Activated CD8-positive, alpha-beta memory T cell treated with anti-CD3 and anti-CD28 coated beads for 4 hours (primary cell): ENCODE data around the gene TBCK.
A peak's percentile ranks its signal among the peaks of the same experiment; 100 is the strongest.

Experiments
- DNase-seq, 2 donors: peaks; one replicate each; pipeline ENCODE4 v3.0.0-alpha.2; 2020; ENCODE audit warnings: low read depth in 2 of 2

The TBCK gene

DNA sequence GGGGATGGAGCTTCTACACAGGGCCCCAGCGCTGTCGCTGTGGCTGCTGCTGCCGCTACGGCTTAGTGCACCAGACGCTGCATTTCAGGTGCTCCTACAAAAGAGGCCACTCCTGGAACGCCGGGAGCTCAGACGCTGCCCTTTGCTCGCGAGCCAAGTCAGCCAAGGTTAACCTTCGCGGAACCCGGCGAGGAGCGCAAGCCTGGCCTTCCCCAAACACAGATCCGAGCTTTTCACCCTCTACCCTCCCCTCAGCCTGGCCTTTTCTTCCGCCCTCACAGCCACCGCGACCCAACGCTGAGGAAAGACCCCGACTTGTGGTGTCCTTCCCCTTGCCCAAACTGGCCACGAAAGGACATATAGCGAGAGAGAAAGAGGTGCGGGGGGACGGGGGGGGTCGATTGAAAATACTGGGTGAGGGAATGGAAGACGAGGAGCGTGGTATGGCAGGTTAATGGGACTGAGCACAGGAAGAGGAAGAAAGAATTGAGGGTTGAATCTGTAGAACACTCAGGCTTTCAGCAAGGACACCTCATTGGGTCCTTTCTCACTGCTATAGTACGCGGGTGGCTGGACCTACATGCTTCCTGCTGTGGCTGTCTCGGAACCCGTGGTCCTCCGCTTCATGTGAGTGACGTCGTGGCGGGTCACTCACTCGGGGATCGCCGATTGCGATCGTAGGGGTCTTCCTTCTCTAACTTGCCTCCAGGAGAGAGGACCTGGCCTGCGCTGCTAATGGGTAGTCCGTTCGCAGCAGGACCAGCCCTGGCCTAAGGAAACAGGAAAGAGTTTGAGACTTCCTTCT, at the start of gene TBCK, which contains the start of gene AIMP1:
Gene TBCK, minus strand, starts transcription at position 242 of the 805 bp plus-strand sequence. CDS start 7,249 bp downstream, outside the sequence.
Gene AIMP1, plus strand, starts transcription at position 583 of the 805 bp plus-strand sequence. CDS start 8,460 bp downstream, outside the sequence.
- peak; percentile 76 to 83 for DNase-seq

DNA sequence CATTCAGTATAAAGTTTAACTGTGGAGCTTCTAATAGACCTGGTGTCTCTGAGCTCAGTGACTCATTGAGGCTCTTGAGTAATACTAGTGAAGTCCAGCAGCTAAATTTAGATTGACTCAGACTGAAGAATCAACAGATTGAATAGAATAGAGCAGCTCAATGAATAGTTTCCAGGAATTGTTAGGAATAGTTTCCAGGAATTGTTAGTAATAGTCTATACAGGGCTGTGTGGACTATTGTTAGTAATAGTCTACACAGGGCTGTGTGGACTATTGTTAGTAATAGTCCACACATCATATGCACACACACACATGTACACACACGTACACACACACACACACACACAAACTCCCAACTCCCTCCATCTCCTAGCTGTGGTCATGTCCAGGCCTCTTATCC, 49.6 kb upstream of the TBCK start:
- no peak for DNase-seq

- no peak for DNase-seq
Observed at GRCh38 chr4:106364282-106364681, 48.3 kb upstream of the TBCK start.

- no peak for DNase-seq
Observed at GRCh38 chr4:106362086-106362825, 46.2 kb upstream of the TBCK start.

GRCh38 chr4:106358899-106359298, 42.9 kb upstream of the TBCK start:
- no peak for DNase-seq

DNA sequence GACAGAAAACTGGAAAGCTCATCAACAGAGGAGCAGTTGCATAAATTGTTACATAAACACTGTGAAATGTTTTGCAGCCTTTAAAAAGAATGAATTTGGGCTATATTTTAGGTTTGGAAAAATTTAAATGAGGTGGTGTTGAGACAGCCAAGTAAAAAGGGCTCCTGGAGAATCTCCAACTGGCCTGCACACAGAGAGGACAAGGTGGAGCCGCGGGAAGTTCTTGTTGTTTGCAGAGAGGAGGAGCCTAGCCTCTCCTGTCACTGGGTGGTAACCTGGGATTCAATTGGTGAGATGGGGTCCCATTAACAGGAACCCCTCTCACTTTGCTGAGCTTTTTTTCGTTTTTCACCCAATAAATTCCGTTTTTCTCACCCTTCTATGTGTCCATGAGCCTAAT, 39.2 kb upstream of the TBCK start:
- DNase-seq: no peak

DNA sequence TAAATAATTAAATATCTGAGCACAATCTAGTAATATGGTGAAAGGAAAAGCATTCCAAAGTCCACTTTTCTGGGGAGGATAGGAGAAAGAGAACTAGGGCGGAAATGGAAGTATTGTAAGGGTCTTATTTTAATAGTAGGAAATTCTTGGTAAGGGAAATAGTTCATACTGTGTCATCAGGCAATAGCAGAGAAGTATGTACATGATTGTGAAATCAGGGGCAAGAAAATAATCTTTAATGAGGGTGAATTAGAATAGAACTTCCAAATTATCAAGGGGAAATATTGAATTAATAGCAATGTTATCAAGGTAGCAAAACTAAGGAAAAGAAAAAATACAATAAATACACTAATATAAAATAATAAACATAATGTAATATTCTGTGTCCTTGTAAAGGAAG, 37.8 kb upstream of the TBCK start:
- DNase-seq: no peak

- no peak for DNase-seq
Observed at GRCh38 chr4:106351016-106351415, 35.0 kb upstream of the TBCK start.

GRCh38 chr4:106347167-106347566, 31.2 kb upstream of the TBCK start:
- no peak for DNase-seq

GRCh38 chr4:106344647-106344970, 28.6 kb upstream of the TBCK start:
- DNase-seq: no peak

DNA sequence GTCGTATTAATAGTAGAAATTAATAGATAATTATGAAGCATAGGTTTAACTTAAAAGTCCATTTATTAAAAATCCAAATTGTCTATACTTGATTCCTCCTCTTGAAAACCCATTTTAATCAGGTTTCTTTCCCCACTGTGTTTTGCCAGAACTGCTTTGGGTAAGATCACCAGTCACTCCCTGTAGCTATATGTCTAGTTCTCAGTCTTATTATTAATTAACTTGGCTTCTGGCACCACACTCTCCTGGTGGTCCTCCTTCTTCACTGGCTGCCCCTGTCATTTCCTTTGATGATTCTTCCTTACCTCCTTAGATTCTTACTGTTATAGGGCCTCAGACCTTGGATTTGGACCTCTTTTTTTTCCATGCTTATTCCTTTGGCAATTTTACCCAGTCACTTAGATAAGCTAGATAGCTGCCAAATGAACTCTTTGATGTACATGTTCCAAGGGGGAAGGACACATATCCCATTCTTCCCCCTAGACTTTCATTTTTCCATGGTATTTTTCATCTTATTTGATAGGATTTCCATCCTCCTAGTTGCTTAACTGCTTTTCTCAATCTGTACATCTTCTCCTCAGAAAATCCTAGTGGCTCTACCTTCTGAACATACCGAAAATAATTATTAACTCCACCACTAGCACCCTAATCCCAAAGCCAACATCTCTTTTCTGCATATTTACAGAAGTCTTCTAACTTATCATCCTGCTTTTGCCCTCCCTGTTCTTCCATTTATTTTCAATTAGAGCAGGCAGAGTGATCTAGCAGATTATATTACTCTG, 28.0 kb upstream of the TBCK start:
- no peak for DNase-seq

GRCh38 chr4:106340774-106341173, 24.8 kb upstream of the TBCK start:
- no peak for DNase-seq

- DNase-seq: no peak
Observed at GRCh38 chr4:106339431-106339830, 23.4 kb upstream of the TBCK start.

GRCh38 chr4:106338671-106339070, 22.7 kb upstream of the TBCK start:
- no peak for DNase-seq

DNA sequence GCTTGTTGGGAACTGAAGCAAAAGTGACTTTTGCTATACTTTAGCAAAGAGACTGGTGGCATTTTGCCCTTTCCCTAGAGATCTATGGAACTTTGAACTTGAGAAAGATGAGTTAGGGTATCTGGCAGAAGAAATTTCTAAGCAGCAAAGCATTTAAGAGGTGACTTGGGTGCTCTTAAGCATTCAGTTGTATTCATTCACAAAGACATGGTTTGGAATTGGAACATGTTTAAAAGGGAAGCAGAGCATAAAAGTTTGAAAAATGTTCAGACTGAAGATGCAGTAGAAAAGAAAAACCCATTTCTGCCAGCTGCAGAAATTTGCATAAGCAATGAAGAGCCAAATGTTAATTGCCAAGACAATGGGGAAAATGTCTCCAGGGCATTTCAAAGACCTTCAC, 21.9 kb upstream of the TBCK start:
- no peak for DNase-seq

DNA sequence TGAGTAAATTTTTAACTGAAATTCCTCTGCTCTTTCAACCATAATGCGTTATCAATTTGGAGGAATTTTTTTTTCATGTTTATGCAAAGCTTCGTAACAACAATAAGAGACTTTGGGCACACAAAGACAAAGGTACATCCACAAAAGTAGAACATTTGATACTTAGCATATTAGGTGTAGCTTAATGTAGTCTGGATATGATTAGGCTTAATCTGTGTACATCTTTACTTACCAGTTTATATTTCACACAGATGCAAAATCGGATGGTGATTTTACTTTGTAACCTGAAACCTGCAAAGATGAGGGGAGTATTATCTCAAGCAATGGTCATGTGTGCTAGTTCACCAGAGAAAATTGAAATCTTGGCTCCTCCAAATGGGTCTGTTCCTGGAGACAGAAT, 20.6 kb upstream of the TBCK start:
- DNase-seq: no peak

DNA sequence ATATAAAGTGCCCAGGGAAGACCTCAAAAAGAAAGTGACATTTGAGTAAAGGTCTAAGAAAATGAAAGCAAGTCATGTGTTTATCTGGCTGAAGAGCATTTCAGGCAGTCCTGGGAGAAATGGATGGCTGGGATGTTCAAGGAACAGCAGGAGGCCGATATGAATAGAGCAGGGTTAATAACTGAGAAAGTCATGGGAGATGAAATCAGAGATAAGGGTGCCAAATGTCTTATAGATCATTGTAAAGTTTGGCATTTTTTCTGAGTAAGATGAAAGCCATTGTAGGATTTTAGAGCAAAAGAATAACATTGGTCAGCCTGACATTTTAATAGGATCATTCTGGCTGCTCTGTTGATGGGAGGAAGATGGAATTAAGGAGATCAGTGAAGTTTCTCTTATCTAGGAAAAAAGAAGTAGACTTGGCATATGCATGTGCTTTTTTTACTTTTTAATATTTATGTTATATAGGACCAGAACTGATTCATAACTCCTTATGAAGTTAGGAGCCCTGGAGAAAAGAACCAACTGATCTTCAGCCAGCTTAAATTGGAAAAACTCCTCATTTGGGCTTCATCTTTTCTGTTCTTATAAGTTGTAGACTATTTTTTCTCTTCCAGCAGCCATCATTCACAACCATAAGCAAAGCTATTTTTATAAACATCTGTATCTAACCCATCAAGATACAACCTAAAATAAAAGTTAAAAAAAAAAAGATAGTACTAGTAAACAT, 18.9 kb upstream of the TBCK start:
- no peak for DNase-seq

GRCh38 chr4:106333186-106333585, 17.2 kb upstream of the TBCK start:
- DNase-seq: no peak

DNA sequence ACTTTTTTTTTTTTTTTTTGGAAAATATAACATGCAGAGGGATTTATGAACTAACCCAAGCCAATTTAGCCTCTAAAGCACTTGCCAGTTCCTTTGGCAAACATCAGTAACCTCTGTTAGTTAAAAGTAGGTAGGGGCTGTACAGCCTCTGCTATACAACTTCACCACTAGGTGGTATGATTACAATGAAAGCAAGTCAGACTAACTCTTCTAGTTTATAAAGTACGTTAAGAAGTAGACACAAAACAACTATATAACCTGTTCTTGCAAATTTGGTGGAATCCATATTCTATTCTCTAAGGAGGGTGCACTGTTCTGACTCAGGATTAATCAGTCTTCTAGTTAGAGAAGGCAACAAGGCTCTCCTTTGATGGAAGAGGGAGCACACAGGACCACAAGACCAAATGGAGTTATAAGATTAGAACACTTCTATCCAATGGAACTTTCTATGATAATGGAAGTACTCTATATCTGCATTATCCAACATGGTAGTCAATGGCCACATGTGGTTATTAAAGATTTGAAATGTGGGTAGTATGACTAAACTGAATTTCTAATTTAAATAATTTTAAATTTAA, 13.1 kb upstream of the TBCK start:
- DNase-seq: no peak

DNA sequence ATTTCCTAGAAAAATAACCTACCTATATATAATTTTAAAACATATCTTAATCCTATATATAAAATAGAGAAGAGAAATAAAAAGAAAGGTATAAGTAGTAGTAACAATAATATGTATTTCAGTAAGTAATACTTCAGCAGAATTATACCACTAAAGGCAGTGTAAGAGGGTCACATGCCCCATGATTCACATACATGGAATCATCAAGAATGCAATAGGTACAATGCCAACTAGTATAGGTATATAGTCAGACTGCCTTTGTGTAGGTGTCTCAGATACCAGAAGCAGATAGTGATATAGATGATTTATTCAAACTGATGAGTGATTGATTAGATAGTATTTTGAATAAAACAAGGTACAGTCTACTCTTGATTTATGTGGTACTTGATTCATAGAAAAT, 9.8 kb upstream of the TBCK start:
- DNase-seq: no peak

- no peak for DNase-seq
Observed at GRCh38 chr4:106323119-106323518, 7.1 kb upstream of the TBCK start.
